ENCODE measurements around the gene CLEC4M.
A peak's percentile ranks its signal among the peaks of the same experiment; 100 is the strongest.

Gene CLEC4M

DNA sequence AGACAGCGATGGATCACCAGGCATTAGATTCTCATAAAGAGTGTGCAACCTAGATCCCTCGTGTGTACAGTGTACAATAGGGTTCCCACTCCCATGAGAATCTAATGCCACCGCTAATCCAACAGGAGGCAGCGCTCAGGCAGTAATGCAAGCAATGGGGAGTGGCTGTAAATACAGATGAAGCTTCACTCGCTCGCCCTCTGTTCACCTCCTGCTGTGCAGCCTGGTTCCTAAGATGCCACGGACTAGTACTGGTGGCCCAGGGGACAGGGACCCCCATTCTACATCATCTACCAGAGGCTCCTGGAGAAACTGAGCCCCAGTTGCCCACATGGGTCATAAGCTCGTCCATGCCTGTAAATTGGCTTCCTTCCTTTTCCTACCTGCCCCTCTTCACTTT lies 8.0 kb downstream of the CLEC4M start:
- TF ChIP-seq, protein P1, sequence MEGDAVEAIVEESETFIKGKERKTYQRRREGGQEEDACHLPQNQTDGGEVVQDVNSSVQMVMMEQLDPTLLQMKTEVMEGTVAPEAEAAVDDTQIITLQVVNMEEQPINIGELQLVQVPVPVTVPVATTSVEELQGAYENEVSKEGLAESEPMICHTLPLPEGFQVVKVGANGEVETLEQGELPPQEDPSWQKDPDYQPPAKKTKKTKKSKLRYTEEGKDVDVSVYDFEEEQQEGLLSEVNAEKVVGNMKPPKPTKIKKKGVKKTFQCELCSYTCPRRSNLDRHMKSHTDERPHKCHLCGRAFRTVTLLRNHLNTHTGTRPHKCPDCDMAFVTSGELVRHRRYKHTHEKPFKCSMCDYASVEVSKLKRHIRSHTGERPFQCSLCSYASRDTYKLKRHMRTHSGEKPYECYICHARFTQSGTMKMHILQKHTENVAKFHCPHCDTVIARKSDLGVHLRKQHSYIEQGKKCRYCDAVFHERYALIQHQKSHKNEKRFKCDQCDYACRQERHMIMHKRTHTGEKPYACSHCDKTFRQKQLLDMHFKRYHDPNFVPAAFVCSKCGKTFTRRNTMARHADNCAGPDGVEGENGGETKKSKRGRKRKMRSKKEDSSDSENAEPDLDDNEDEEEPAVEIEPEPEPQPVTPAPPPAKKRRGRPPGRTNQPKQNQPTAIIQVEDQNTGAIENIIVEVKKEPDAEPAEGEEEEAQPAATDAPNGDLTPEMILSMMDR (IDR thresholded peaks at IDR 0.05; ENCODE audit: low read length, missing control alignments): no peak
- no peak for DNase-seq (ENCODE audit: low read depth)
- no peak overlapping the region for H3K4me3 ChIP-seq (replicated peaks; ENCODE audit: low read depth, low read length)

DNA sequence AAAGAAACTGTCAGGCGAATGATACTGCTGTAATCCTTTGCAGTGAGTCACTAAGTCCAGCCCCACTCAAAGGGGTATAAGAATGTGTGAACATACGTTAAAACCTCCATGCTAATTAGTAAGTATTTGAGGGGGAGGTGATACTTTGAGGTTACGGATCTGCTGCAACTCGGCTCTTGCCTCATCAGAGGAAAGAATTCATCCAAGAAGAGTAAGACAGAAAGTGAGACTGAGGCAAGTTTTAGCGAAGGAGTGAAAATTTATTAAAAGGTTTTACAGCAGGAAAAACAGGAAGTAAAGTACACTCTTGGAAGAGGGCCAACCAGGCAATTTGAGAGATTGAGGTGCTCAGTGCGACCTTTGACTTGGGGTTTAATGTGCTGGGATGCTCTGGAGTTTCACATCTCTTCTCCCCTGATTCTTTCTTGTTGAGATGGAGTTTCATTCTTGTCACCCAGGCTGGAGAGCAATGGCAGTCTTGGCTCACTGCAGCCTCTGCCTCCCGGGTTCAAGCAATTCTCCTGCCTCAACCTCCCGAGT lies 9.8 kb downstream of the CLEC4M start:
- H3K4me3 ChIP-seq (replicated peaks; ENCODE audit: low read depth, low read length): no peak overlapping the region
- peak; percentile 25 for DNase-seq (ENCODE audit: low read depth)
- TF ChIP-seq, protein P1 (IDR thresholded peaks at IDR 0.05; ENCODE audit: low read length, missing control alignments): no peak

DNA sequence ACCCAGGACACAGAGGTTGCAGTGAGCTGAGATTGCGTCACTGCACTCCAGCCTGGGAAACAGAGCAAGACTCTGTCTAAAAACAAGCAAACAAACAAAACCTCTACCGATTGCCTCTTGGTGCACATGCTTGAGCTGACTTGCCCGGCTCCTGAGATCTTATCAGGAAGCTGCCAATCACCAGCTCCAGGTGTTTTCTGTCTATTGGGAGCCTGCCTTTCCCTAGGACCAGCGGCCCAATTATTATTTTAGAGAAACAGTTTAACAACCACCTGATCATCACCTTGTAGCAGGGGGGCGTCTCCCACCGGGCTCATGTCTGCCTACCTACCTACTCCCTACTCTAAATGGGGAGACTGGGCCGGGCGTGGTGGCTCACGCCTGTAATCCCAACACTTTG lies 10.8 kb downstream of the CLEC4M start:
- TF ChIP-seq, protein P1 (IDR thresholded peaks at IDR 0.05; ENCODE audit: low read length, missing control alignments): no peak
- no peak overlapping the region for H3K4me3 ChIP-seq (replicated peaks; ENCODE audit: low read depth, low read length)
- no peak for DNase-seq (ENCODE audit: low read depth)

DNA sequence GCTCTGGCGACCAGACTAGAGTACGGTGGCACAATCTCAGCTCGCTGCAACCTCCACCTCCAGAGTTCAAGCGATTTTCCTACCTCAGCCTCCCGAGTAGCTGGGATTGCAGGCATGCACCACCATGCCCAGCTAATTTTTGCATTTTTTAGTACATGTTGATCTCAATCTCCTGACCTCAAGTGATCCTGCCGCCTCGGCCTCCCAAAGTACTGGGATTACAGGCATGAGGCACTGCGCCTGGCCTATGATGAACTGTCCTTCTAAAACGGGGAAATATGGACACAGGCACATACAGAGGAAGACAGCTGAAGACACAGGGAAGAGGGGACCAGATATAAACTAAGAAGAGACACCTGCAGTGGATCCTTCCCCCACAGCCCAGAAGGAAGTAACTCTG lies 12.7 kb downstream of the CLEC4M start:
- DNase-seq (ENCODE audit: low read depth): no peak
- no peak overlapping the region for H3K4me3 ChIP-seq (replicated peaks; ENCODE audit: low read depth, low read length)
- TF ChIP-seq, protein P1 (IDR thresholded peaks at IDR 0.05; ENCODE audit: low read length, missing control alignments): no peak

DNA sequence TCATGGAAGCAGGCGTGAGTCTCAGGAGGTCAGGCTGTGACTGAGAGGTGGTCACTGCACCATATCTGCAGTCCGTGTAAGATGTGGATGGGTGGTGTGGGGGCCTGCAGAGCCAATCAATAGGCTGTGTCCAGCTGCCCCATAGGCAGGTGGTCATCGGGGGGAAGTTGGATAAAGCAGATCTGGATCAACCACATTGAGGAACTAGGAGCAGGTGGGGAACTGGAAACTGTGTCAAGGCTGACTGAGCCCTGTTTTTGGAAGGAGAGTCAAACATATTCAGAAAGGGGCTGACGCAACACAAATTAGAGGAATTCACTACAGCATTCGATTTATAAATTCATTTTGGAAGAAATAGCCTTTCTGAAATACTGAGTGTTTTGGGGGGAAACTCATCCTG lies 15.0 kb downstream of the CLEC4M start:
- no peak overlapping the region for H3K4me3 ChIP-seq (replicated peaks; ENCODE audit: low read depth, low read length)
- TF ChIP-seq, protein P1 (IDR thresholded peaks at IDR 0.05; ENCODE audit: low read length, missing control alignments): no peak
- DNase-seq (ENCODE audit: low read depth): no peak

DNA sequence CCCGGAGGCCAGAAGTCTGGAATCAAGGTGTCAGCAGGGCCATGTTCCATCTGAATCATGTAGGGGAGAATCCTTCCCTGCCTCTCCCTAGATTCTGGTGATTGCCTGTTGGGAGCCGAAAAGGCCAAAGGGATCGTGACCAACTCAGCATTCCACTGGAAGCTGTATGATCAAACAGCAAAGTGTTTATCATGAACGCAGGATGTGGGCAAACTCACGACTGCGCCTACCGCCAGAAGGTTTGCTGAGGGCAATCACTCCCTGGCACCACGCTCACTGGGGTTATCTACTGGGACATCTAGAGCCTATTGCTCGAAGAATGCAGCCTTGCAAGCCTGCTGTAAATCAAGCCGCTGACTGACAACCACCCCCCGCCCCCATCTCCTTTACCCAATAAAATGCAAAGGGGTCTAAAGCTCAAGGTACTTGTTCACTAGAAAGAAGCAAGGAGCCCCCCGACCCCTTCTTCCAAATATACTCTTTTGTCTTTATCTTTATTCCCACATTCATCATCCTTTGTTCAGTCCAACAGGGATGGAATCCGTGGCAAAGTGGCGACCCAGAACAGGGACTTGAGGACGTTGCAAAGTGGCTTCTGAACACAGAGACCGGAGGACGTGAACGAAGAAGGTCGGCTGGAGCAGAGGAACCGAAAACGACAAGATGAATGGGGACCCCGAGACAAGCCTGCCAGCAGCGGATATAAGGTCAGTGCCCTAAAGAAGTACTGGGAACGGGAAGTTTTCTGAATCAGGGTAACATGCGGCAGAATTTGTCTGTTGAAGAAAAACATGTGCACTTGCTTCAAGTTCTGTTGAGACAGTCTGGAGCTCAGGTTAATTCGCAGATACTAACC lies 16.8 kb downstream of the CLEC4M start:
- TF ChIP-seq, protein P1 (IDR thresholded peaks at IDR 0.05; ENCODE audit: low read length, missing control alignments): no peak
- no peak for DNase-seq (ENCODE audit: low read depth)
- H3K4me3 ChIP-seq (replicated peaks; ENCODE audit: low read depth, low read length): no peak overlapping the region

Measured in fibroblast of pulmonary artery (primary cell).